Peyer's patch (tissue), 4 donors: ENCODE results near the gene SCN9A.

Experiments used
- POLR2A ChIP-seq, 2 donors: fragments of 450-650 bp; IDR thresholded peaks; one replicate each; pipeline ENCODE4 v1.5.1; 2017; ENCODE audit warnings: antibody characterized with exemption in 2 of 2, mild to moderate bottlenecking in 2 of 2, moderate library complexity in 2 of 2
- TF ChIP-seq, protein P1 (sequence below), 6 experiments: fragments of 450-650 bp in 4 of 6; fragments of 200-600 bp in 2 of 6; sonication (generic) in 1 of 6; IDR thresholded peaks; one replicate each; pipeline ENCODE4 v1.5.1; 2017 to 2019; ENCODE audit warnings: antibody characterized with exemption in 6 of 6, mild to moderate bottlenecking in 3 of 6, moderate library complexity in 1 of 6

DNA sequence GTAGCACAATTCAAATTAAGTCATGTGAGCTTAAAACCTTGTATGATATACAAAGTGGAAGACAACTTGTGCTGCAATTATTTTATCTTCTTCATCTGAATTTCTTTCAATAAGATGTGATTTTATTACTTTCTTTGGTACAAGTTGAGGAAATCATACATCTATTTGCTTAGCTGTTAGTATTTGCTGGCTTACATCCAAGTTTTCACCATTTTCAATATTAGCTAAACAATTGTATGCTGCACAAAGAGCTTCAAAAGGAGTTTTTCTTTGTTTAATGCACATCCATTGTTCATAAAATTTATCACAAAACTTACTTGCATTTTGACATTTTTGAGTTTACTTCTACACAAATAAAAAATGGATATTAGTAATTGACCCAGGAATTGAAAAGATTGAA, 40.9 kb downstream of the SCN9A start:
- TF ChIP-seq POLR2A (IDR thresholded peaks at IDR 0.05): no peak
- TF ChIP-seq, protein P1, sequence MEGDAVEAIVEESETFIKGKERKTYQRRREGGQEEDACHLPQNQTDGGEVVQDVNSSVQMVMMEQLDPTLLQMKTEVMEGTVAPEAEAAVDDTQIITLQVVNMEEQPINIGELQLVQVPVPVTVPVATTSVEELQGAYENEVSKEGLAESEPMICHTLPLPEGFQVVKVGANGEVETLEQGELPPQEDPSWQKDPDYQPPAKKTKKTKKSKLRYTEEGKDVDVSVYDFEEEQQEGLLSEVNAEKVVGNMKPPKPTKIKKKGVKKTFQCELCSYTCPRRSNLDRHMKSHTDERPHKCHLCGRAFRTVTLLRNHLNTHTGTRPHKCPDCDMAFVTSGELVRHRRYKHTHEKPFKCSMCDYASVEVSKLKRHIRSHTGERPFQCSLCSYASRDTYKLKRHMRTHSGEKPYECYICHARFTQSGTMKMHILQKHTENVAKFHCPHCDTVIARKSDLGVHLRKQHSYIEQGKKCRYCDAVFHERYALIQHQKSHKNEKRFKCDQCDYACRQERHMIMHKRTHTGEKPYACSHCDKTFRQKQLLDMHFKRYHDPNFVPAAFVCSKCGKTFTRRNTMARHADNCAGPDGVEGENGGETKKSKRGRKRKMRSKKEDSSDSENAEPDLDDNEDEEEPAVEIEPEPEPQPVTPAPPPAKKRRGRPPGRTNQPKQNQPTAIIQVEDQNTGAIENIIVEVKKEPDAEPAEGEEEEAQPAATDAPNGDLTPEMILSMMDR (IDR thresholded peaks at IDR 0.05): no peak
